RPMI8226 (cell line): ENCODE data around the gene HOXA11.

Experiments used
- DNase-seq: peaks from one replicate; pipeline ENCODE4 v3.0.0-alpha.2; 2015

HOXA11 gene

DNA sequence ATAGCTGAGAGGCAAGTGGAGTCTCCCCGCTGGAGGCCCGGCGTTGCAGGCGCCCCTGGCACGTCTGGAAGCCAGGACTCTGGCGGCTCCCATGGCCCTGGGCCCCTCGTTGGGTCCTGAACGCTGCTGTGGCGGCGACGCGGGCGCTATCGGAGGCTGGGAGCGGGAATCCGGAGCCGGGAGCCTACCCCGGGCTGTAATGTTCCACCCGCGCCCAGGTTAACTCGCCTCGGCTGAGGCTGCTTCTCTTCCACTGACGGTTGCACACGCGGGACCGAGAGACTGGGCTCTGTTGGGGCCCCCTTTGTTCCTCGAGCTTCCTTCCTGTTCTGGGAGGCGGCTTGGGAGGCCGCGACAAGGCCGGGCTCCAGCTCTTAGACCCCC, 40.3 kb downstream of the HOXA11 start:
- DNase-seq, result no peak

DNA sequence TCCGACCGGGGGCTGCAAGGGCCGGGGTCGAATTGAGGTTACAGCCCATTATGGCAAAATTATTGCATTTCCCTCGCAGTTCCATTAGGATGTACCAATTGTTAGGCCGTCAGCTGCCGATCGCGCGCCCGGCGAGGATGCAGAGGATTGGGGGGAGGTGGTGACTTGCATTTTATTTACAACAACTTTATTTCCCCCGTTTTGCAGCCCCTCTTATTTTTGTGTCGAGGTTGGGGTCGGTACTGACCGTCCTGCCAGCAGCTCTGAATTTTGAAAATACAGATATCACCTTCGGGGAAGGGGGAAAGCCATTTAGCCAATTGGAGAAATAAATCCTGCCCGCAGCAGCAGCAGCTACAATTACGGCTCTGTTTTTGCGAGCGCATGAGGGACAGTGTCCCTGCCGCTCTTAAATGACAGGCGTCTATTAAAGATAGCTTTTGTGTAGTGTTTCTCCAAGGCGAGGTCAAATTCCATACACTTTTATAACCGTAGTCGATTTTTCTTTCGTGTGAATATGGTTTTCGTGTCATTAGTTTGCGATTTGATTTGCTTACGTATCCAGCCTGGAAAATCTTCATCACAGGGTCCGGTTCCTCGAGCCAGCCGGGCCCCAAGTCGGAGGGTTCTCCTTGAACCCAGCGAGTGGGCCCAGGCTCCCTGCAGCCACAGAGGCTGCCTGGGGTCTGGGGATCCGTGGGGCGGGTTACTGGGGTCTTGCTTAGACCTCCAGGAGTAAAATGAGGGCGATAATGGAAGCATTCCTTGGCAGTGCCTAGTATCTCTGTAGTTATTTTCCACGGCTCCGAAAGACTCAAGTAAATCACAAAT, 40.9 kb downstream of the HOXA11 start:
- no peak for DNase-seq

DNA sequence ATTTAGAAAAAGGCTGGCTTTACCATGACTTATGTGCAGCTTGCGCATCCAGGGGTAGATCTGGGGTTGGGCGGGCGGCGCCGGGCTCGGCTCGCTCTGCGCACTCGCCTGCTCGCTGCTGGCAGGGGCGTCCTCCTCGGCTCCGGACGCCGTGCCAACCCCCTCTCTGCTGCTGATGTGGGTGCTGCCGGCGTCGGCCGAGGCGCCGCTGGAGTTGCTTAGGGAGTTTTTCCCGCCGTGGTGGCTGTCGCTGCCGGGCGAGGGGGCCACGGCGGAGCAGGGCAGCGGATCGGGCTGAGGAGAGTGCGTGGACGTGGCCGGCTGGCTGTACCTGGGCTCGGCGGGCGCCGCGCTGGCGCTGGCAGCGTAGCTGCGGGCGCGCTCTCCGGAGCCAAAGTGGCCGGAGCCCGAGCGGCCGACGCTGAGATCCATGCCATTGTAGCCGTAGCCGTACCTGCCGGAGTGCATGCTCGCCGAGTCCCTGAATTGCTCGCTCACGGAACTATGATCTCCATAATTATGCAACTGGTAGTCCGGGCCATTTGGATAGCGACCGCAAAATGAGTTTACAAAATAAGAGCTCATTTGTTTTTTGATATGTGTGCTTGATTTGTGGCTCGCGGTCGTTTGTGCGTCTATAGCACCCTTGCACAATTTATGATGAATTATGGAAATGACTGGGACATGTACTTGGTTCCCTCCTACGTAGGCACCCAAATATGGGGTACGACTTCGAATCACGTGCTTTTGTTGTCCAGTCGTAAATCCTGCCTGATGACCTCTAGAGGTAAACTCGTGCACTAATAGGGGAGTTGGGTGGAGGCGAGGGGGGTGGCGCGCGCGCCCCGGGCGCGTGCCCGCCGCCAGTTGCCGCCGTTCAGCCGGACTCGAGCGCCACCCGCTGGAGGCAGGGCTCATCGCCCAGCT, 41.7 kb downstream of the HOXA11 start, which contains the start of gene HOXA5:
Gene HOXA5, minus strand, starts transcription at position 659 of the 927 bp plus-strand sequence. Its CDS starts 74 bp downstream, at position 585.
- no peak for DNase-seq

GRCh38 chr7:27142580-27143022, 42.4 kb downstream of the HOXA11 start:
- no peak for DNase-seq

DNA sequence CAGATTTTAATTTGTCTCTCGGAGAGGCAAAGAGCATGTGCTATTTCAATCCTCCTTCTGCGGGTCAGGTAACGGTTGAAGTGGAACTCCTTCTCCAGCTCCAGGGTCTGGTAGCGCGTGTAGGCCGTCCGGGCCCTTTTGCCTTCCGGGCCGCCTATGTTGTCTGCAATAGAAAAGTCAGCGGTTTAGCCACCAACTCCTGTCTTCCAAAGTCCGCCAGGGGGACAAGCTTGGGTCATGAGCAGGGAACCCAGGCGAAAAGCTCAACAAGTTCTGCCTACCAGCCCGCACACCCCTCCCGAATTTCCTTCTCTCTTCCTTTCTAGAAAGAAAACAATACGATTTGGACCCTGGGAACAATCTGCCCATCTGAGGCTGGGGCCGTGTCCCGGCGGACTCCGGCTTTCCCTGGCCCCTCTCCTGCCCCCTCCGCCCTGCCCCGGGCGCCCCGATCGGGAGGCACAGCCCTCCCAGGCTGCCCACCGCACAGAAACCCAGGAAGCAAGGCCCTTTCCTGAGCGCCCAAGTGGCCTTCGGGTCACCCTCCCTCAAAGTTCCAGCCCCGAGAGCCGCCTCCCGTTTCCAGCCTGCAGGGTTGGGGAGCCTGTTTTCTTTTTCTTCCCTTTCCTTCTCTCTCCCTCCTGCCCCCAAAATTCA, 43.0 kb downstream of the HOXA11 start:
- DNase-seq, result no peak

DNA sequence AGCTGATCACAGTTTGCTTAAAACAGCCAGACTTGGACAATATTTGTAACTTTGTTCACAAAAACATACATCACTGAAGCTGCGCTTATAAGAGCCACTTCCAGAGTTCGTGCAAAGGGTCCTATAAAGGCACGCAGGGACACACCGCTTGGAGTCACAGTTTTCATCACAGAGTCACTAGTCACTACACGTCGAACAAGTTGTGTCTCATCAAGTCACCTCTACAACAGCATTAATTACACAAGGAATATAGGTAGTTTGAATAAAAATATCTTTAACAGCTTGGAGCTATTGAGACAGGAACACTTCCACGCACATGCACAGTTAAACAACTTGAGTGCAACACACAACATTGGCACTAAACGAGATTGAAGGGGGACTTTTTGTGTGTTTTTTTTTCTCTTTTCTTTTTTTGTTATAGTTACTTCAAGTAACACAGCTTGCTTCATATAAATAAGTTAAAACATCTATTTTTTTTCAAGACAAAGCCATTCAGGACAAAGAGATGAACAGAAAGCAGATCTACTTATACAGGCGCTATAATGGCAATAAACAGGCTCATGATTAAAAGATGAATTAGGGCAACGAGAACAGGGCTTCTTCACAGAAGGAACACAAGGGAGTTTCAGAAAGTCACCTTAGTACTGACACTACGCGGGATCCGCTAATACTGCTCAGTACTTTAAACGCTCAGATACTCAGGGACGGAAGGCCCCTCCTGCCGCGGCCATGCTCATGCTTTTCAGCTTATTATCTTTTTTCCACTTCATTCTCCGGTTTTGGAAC, 43.7 kb downstream of the HOXA11 start:
- DNase-seq, result no peak

DNA sequence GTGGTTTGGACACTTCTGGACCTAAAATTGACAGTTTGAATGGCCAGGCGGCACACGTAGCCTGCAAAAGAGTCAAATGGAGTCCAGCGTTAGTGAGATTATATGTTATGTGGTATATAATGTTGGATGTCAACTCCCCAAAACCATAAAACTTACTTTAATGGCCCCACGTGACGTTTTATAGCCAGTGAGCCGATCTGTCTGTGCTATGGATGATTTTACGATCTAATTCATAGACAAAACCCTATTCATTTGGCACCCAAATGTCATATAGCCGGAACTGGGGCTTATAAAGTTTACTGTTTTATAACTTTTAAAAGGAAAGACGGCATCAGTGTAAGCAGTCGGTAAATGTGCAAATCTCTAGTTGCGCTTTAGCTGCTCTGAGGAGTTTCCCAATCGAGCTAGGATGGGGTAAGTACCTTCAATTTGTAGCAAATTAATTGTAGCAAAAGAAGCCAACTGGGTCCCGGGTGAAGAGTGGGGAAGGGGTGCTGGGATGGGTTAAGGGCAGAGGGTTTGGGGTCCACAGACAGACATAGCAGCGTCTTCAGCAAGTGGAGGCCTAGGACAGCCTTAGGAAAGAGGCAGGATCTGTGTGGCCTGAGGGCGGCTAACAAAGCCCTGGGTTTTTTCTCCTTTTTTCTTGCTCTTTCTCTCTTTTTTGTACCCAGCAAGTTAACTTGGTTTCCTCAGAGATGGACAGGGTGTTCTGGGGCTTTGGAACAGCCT, 44.7 kb downstream of the HOXA11 start:
- no peak for DNase-seq

DNA sequence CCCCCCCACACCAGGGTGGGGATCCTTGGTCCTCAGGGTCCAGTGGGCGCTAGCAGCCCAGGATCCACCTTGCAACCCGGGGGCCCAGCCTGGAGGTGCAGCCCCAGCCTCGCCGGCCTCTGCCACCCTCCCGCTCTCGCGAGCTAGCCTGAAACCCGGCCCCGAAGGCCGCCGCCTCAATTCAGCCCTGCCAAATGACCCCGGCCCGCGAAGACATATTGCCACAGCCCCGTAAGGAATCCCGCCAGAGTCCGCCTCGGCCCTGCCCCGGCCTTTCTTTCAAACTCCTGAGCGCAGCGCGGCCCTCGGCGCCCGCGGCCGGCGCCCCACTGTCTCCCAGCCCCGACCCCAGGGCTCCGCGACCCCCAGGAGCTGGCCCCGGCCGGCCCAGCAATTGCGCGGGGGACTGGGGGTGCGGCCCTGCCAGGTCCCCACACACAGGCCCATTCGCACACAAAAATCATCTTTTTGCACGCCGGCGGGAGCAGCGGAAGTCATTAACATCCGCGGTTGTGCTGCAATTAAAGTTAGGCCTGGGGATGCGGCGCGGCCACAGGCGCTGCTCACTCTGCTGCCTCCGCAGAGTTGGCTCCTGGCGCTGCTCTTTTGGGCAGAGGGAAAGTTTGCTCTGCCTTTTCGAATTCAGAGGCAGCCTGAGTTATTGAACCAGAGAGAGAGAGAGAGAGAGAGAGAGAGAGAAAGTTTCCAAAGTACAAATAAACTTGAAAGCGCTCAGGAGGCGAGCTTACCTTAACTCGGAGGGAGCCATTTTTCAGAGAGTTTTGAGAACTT, 45.5 kb downstream of the HOXA11 start:
- no peak for DNase-seq

DNA sequence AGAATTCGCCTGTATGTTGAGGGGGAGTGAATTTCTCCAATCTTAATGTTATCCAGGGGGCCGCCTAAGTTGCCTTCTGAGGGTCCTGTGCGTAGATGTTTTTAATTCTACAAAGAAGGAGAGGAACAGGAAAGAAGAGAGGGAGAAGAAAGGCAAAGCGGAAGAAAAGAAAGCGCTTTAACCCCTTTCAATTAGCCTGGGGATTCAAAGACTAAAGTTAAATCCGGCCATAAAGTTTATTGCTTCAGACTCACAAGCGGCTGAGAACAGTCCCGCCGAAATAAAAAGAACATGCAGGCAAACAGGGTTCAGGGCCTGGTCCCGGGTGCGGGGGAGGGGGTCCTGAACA, 46.1 kb downstream of the HOXA11 start:
- no peak for DNase-seq

DNA sequence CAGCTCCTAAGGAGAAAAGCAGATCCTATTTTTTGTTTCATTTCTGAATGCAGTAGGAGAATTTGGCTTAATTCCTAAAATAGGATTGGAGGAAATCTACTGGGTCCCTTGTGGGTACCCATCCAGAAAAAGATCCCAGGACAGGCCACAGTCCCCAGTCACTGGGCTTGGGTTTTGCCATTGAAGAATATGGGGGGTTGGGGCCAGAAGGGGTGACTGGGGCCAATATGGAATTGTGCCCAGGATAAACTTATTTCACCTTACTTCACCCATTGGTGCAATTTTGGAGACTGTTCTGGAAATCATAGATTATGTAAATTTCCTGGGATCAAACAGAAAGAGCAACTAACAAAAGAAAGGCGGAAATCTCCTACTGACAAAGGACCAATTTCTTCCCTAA, 46.6 kb downstream of the HOXA11 start:
- DNase-seq, result no peak

- no peak for DNase-seq
These were observed 47.3 kb downstream of the HOXA11 start for GRCh38 chr7:27137640-27138315.

GRCh38 chr7:27134392-27134791, 50.6 kb downstream of the HOXA11 start:
- no peak for DNase-seq

DNA sequence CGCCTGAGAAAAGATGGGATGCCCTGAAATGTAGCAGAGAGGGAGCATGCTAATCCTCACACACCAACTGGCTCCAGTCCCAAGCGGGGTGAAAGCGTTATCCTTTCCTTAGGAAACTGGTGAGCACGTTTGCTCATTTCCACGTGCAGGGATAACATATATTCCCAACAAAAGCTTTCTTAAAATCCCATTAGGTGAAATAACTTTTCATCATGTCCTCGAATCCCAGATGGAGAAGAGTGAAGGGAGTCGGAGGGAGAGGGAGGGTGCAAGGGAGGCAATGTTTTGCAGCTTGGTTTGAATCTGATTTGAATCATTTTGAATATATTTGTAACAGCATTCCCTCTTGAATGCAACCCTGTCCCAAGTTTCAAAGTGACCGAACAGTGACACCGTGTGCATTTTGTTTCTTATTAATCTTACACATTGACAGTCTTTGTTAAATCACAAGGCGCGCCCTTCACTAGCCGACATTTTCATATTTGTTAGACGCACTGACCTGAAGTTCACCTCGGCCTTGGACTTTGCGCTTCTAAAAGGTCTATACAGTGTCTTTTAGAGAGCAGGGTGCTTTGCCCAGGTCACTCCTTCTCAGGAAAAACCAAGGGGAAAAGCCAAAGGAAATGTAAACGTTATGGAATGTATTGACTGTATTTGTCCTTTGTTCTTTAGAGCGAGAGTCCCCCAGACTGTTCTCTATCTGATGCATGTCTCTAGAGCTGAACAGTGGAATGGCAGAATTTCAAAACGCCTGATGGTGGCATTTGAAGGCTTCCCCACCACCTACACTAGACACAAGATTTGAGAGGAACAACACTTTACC, 51.4 kb downstream of the HOXA11 start:
- DNase-seq, result no peak

DNA sequence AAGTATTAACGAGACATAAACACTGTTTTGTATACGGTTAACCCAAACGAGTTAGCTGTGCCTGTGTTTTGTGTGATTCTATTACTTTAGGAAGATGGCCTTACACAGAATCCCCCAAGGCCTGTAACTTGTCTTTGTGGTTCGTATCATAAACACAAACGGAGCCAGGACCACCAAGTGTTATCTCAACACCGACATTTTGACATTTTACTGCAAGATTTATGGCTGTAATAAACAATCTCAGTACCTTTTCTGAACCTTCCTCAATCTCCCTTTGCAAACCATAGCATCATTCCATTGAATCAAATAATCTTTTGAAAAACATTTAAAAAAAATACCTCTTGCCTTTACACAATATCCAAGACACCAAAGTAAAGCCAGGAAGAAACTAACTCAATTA, 52.1 kb downstream of the HOXA11 start:
- DNase-seq, result no peak

- no peak for DNase-seq
These were observed 52.8 kb downstream of the HOXA11 start for GRCh38 chr7:27132214-27132613.

DNA sequence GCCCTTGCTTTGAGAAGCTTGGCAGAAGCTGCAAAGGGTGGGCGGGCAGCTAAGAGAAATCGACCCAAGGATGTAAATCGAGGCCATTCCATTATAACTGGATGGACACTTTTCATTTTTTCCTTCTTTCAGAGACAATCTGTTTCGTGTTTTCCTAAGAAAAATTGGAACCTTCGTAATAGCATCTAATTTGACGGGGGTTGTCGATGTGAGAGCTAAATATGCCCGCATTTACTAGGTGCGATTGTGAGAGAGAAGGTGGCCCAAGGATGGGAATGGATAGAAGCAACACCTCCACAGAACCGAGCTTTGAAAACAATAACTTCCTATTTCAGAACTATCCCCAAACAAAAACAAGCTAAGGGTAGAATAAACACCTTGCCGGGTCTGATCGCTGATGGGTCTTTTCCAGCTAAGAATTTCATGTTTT, 53.6 kb downstream of the HOXA11 start:
- DNase-seq, result no peak
